GM06990 (cell line): Measurements from ENCODE around the gene MAEA.
A peak's percentile ranks its signal among the peaks of the same experiment; 100 is the strongest.

Experiments
- DNase-seq: peaks from one replicate; pipeline ENCODE4 v3.0.0-alpha.2; 2011; ENCODE audit not compliant: insufficient read length; ENCODE audit errors: extremely low read depth
- H3K27me3 ChIP-seq: replicated peaks from 2 replicates; pipeline ENCODE4 v1.6.0; 2011; ENCODE audit warnings: low read length; ENCODE audit not compliant: control insufficient read depth, insufficient read depth
- H3K36me3 ChIP-seq: 2 replicates; pipeline ENCODE4 v1.5.1; 2011; ENCODE audit warnings: low read length; ENCODE audit not compliant: control insufficient read depth, insufficient read depth
- H3K4me3 ChIP-seq: replicated peaks from 2 replicates; pipeline ENCODE4 v1.5.1; 2011; ENCODE audit warnings: low read depth, mild to moderate bottlenecking, control low read depth, low read length
- TF ChIP-seq, protein P1 (sequence below): IDR thresholded peaks from 2 replicates; pipeline ENCODE4 v1.5.1; 2011; ENCODE audit warnings: low read length, control low read depth, mild to moderate bottlenecking, inconsistent platforms; ENCODE audit not compliant: insufficient read depth, poor library complexity, severe bottlenecking

The MAEA gene

DNA sequence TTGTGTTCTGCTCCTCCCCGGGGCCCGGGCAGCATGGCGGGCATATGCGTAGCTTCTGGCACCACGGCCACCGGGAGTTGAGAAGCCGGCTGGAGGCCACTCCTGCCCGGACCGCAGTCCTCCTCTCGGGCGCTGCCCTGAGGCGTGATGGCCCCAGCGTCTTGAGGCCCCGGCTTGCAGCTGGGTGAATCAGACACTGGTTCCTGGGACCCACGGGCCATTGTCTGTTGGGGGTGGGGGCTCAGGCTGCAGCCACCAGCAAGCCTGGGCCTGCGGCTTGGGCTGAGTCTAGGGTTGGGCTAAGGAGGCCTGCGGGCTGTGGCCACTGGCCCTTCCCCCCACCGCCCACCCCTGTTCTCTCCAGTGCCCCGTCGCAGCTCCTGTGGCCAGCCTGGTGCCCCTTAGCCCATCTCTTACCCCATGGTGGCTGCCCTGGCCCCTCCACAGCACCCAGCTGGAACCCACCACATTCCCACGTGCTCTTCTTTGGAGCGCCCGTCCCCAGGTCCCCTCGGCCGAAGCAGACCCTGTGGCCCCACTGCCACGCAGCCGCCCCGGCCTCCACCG lies 50.6 kb downstream of the MAEA start:
- no peak for DNase-seq
- TF ChIP-seq, protein P1, sequence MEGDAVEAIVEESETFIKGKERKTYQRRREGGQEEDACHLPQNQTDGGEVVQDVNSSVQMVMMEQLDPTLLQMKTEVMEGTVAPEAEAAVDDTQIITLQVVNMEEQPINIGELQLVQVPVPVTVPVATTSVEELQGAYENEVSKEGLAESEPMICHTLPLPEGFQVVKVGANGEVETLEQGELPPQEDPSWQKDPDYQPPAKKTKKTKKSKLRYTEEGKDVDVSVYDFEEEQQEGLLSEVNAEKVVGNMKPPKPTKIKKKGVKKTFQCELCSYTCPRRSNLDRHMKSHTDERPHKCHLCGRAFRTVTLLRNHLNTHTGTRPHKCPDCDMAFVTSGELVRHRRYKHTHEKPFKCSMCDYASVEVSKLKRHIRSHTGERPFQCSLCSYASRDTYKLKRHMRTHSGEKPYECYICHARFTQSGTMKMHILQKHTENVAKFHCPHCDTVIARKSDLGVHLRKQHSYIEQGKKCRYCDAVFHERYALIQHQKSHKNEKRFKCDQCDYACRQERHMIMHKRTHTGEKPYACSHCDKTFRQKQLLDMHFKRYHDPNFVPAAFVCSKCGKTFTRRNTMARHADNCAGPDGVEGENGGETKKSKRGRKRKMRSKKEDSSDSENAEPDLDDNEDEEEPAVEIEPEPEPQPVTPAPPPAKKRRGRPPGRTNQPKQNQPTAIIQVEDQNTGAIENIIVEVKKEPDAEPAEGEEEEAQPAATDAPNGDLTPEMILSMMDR = no peak
- Histone ChIP-seq H3K36me3 (peaks cover 34% of the 10 kb centered on the region), H3K27me3 (no peaks in the 10 kb centered on the region), H3K4me3 (no peak overlapping the region)

DNA sequence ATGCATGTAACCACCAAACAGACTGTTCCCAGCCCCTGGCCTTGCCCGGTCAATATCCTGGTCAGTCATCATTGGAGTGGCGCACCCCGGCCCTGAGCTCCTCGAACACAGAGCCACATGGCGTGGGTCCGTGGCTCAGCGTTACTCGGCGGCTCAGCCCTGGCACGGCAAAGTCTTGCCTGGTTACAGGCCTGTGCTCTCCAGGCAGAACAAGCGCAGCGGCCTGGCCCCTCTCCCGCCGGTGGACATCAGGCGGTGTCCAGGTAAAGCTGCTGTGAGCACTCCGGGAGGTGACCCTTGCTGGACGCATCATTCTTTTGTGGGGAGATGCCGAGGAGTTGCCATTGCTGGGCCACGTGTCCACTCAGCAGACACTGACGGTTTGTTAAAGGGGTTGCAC lies 51.2 kb downstream of the MAEA start:
- Histone ChIP-seq H3K36me3 (peaks cover 34% of the 10 kb centered on the region), H3K27me3 (no peaks in the 10 kb centered on the region), H3K4me3 (no peak overlapping the region)
- TF ChIP-seq, protein P1 = no peak
- no peak for DNase-seq

DNA sequence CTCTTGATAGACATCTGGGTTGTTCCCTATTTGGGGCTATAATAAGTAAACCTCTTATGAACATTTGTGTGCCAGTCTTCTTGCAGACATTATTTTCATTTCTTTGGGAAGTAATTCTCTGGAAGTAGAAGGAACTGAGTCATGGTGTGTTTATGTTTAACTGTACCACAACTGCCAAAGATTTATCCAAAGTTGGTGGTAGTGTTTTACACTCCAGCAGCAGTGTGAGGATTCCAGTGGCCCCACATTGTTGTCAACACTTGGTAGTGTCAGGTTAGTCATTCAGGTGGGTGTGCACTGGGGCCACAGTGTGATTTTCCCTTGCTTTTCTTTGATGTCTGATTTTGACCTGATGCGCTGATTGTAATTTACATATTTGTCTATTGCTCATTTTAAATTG lies 52.3 kb downstream of the MAEA start:
- no peak for DNase-seq
- no peaks in the 10 kb centered on the region for H3K27me3 ChIP-seq
- TF ChIP-seq, protein P1 = no peak
- H3K36me3 ChIP-seq = peaks cover 26% of the 10 kb centered on the region
- H3K4me3 ChIP-seq = no peak overlapping the region

DNA sequence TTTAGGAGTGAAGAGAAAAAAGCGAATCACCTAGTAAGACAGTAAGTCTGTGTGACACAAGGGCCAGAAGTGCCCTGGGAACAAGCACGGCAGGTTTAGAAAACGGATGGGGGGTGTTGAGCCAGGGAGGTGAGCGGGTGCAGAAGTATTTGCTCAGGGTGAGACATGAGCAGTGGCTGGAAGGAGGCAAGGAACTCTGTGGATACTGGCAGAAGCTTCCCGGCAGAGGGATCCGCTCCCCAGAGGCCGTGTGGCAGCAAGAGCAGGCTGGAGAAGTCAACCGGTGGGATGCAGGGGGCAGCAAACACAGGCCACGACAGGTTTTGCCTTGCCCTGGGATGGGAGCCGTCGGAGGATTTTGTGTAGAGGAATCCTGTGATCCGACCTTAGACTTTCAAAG lies 55.0 kb downstream of the MAEA start:
- Histone ChIP-seq H3K27me3 (no peaks in the 10 kb centered on the region), H3K36me3 (peaks cover 5% of the 10 kb centered on the region; the same call in 1 of the 2 replicates), H3K4me3 (no peak overlapping the region)
- TF ChIP-seq, protein P1 = no peak
- no peak for DNase-seq

DNA sequence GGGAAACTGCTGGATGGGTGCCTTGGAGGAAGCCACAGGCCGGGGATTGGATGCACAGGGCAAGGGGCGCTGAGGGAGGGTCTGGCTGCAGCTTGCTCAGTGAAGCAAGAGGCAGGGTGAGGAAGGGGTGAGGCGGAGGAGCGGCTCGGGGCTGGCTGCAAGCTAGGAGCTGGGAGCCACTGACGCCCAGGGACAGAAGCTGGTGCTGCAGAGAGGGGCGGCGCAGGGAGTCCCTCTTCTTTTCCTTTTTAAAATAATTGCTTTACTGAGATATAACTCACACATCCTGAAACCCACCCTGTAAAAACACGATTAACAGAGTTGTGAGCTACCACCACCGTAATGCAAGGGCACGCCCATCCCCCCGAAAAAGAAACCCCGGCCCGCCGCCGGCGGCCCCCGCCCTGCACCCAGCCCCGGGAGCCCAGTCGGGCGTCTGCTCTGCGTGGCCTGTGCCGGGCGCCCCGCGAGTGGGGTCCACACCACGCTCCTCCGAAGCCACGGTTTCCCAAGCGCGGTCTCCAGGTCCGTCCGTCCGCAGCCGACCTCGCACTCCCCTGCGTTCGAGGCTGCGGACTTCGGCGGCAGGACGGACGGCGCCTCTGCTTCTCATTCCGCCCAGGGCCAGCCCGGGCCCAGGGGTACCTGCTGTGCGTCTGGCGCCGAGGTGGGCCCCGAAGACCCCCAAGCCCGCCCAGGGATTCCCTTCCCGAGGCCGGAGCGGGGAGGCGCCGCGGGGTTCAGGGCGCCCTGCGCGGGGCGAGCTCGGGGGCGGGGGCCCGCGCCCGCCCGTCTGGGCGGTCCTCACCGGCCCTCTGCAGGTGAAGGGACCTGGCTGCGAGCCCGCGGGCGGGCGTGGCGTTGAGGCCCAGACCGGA lies 56.5 kb downstream of the MAEA start:
- no peak for DNase-seq
- Histone ChIP-seq H3K4me3 (peak overlapping the region; percentile 86), H3K36me3 (peaks cover 4% of the 10 kb centered on the region), H3K27me3 (no peaks in the 10 kb centered on the region)
- TF ChIP-seq, protein P1 = no peak
